RWPE1 (cell line): ENCODE measurements around the gene SEPTIN2.
A peak's percentile ranks its signal among the peaks of the same experiment; 100 is the strongest.

Experiments used
- CTCF ChIA-PET: fragments of 350-600 bp; sonication (Branson Sonifier 250); formaldehyde crosslinking; extraction: SDS; loops from one replicate; lab custom pipeline; 2021; lab: Yijun Ruan, JAX
- POLR2A ChIA-PET: fragments of 400-600 bp; formaldehyde crosslinking; extraction: SDS; loops from one replicate; lab custom pipeline; 2020; ENCODE audit warnings: antibody characterized with exemption; ENCODE audit not compliant: low non-redundant PET; lab: Yijun Ruan, JAX
- DNase-seq: peaks from one replicate; pipeline ENCODE4 v3.0.0; 2012; ENCODE audit warnings: low spot score
- H3K27ac ChIP-seq: fragments of 450-650 bp; 2 replicates; pipeline ENCODE4 v1.5.1; 2017
- TF ChIP-seq, protein P1 (sequence below): fragments of 450-650 bp; conservative IDR thresholded peaks from 2 replicates; pipeline ENCODE4 v1.5.1; 2017; ENCODE audit warnings: low read depth, mild to moderate bottlenecking

The SEPTIN2 gene

DNA sequence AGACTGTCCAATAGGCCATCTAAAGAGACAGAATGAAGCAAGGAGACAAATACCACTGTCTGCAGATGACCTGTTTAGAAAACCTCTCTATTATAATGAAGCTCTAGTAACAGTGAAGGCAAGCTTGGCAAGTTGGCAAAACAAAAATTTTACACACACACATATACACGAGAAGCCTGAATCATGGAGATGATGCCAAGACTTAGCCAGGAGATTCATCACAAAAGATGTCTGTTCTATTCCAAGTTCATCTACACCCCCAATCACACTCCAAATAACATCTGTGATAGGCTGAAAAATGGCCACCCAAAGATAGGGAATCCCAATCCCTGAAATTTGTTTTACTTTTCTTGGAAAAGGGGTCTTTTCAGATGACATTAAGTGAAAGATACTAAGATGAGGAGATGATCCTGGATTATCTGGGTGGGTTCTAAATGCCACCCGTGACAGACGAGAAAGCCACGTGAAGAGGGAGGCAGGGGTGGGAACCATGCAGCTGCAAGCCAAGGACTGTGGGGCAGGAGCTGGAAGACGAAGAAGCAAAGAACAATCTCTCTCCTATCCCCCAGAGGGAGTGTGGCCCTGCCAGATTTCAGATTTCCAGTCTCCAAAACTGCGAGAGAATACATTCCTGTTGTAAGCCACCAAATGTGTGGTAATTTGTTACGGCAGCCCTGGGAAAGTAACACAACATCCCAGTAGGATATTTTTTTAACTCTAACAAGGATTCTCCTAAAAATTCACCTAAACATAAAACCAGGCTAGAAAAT, 20.2 kb upstream of the SEPTIN2 start:
- no peak for DNase-seq
- ChIA-PET POLR2A (no interaction called here), CTCF (interaction anchor here (0.7 kb wide), 1 partner anchor 303 kb away, joined by 5 read pairs; no protein-coding TSS in a partner anchor)
- TF ChIP-seq, protein P1, sequence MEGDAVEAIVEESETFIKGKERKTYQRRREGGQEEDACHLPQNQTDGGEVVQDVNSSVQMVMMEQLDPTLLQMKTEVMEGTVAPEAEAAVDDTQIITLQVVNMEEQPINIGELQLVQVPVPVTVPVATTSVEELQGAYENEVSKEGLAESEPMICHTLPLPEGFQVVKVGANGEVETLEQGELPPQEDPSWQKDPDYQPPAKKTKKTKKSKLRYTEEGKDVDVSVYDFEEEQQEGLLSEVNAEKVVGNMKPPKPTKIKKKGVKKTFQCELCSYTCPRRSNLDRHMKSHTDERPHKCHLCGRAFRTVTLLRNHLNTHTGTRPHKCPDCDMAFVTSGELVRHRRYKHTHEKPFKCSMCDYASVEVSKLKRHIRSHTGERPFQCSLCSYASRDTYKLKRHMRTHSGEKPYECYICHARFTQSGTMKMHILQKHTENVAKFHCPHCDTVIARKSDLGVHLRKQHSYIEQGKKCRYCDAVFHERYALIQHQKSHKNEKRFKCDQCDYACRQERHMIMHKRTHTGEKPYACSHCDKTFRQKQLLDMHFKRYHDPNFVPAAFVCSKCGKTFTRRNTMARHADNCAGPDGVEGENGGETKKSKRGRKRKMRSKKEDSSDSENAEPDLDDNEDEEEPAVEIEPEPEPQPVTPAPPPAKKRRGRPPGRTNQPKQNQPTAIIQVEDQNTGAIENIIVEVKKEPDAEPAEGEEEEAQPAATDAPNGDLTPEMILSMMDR, result no peak
- no peak overlapping the region for H3K27ac ChIP-seq

DNA sequence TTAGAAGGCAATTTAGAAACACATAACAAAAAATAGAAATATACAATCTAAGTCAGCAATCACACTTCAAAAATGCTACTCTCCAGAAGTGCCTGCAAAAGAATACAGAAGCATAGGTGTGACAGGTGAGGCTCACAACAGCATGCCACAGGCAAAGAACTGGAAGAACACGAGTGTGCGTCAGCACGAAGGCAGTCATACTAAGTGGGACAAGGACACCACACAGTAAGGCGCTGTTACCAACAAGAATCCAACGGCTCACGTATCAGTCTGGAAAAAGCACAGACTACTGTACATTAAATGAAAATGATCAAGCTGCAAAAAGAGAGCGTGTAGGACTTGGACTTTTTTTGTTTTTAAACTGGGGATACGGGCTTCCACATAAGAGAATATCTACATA, 19.0 kb upstream of the SEPTIN2 start:
- TF ChIP-seq, protein P1, result no peak
- POLR2A ChIA-PET, result no interaction called here
- no peak overlapping the region for H3K27ac ChIP-seq
- CTCF ChIA-PET, result interaction anchor here (0.7 kb wide), 1 partner anchor 20 kb away, joined by 3 read pairs; no protein-coding TSS in a partner anchor
- DNase-seq, result no peak

- POLR2A ChIA-PET, result no interaction called here
- CTCF ChIA-PET, result interaction anchor here (1.5 kb wide), 1 partner anchor 10 kb away, joined by 3 read pairs; no protein-coding TSS in a partner anchor
- H3K27ac ChIP-seq, result no peak overlapping the region
- TF ChIP-seq, protein P1, result no peak
- no peak for DNase-seq
Observed at GRCh38 chr2:241298673-241299072, 17.1 kb upstream of the SEPTIN2 start.

DNA sequence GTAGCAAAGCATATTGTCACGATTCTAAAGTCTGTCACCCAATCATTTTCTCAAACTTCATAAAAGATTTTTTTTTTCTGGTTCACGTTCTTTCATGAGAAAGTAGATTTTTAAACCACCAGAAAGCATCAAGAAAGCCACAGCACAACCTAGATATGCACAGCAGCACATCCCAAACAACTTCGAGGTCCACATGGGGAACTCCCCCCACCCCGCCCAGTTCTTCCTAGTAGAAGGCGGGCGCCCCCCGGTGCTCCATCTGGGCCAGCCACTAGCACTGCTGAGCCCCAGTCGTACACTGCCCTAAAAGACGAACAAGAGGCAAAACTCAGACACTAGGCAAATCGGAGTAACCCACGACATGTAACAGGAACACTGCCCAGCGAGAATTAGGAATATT, 15.7 kb upstream of the SEPTIN2 start:
- DNase-seq, result no peak
- ChIA-PET CTCF (interaction anchor here (1.5 kb wide), 1 partner anchor 11 kb away, joined by 3 read pairs; no protein-coding TSS in a partner anchor), POLR2A (no interaction called here)
- TF ChIP-seq, protein P1, result no peak
- H3K27ac ChIP-seq, result no peak overlapping the region

DNA sequence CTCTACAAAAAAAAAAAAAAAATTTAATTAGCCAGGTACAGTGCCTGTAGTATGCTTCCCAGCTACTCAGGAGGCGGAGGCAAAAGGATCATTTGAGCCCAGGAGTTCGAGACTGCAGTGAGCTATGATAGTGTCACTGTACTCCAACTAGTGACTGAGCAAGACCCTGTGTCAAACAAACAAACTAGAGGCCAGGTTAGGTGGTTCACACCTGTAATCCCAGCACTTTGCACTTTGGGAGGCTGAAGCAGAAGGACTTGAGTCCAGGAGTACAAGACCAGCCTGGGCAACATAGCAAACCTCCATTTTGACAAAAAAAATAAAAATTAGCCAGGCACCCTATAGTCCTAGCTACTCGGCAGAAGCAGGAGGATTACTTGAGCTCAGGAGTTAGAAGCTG, 13.6 kb upstream of the SEPTIN2 start:
- DNase-seq, result no peak
- no peak overlapping the region for H3K27ac ChIP-seq
- TF ChIP-seq, protein P1, result no peak
- ChIA-PET POLR2A (no interaction called here), CTCF (interaction anchor here (1.0 kb wide), 1 partner anchor 19 kb away, joined by 3 read pairs; no protein-coding TSS in a partner anchor)

GRCh38 chr2:241302759-241303651, 12.7 kb upstream of the SEPTIN2 start:
- H3K27ac ChIP-seq, result peak overlapping the region; percentile 35
- no peak for DNase-seq
- TF ChIP-seq, protein P1, result no peak
- POLR2A ChIA-PET, result interaction anchor here (0.8 kb wide), 1 partner anchor 12 kb away, joined by 3 read pairs; the partner anchor contains the start of genes HDLBP and SEPTIN2
- CTCF ChIA-PET, result interaction anchor here (1.0 kb wide), 1 partner anchor 20 kb away, joined by 3 read pairs; no protein-coding TSS in a partner anchor
